ENCODE measurements around the gene CLSTN2.

Gene CLSTN2

DNA sequence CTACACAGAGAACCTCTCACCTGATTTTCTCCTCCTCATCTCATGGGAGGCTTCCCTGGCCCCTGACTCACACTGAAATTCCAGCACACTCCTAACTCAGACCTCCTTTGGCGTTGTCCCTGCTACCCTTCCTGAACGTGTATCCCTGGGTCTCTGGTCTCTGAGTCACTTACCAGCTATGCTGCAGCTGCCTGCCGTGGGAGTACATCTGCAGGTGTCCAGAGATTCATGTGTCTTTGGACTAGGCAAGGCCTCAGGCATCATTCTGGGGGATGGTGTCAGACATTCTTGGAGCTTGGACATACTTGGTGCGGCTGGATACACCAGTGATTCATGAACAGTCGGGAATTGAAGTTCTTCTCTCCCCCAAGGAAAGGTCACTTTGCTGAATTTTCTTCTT is 594.1 kb downstream of the CLSTN2 start:
- DNase-seq = no peak

DNA sequence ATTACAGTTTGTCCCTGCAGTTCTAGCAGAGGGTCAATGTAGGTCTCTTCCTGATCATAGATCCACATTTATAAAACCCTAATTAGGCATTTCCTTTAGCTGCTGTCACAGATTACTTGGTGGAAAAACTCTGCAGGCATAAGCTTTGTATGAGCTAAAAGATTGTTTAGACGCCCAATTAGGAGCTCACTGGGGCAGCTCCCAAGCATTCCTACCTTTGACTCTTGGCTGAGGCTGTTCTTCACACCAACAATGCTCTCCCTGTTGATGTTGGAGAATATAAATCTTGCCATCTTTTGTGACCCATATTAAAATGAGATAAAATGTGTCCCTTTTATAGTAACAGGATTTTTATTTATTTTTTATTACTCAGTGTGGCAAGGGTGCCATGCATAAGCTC is 594.6 kb downstream of the CLSTN2 start:
- DNase-seq = no peak

DNA sequence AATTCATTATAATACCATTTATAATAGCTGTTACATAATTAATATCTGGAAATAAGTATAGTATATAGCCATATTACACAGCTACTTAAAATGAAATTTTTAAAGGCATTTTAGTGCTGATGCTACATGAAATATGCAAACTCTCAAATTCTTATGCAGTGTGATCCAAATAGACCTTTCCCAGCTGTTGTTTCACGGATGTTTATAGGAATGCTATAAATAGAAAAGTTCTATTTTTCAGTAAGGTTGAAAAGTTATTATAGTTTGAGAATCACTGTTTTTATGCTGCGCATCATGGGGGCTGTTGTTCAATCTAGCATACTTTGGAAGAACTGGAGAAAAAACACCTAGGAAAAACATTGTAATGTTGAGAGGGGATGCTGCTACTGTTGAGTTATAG is 595.1 kb downstream of the CLSTN2 start:
- DNase-seq = no peak

DNA sequence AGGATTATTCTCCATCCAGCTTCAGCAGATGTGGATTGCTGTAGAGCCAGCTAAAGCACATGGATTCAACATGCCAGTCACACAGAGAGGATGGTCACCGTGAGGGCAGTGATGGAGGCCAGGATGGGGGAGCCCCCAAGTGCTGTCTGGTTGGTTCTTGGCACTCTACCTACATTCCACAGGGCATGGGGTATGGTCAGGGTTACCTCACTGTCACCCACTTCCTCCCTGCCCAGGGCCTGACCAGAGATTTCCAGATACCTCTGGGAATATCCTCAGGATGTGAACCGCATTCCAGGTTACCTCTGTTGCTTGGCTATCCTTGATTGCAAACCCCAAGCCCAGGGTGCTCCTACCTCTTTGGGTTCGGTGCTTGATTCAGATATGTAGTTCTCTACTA is 595.6 kb downstream of the CLSTN2 start:
- DNase-seq = no peak

DNA sequence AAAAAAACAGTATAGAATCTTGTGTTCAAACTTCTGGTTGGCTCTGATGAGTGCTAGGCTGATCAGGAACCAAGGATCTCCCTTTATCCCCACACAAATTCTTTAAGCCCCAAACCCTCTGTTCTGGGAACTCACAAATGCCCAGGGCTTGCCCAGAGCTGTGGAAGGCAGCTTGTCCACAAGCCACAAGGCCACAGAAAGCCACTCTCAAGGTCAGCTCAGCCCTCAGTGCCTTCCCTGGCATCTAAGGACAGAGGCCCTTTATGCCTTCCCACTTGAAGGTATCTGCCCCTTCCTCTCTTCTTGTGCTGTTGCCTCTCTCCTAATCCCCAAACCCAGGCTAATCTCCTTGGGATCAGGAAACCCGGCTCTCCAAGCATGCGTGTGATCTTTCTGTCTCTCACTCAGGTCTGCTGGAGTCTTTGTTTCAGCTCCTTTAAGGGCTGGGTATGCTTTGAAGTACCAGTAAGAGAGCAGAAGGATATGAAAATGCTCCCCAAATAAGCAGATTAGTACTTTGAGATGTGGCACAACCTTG is 597.9 kb downstream of the CLSTN2 start:
- DNase-seq = no peak

DNA sequence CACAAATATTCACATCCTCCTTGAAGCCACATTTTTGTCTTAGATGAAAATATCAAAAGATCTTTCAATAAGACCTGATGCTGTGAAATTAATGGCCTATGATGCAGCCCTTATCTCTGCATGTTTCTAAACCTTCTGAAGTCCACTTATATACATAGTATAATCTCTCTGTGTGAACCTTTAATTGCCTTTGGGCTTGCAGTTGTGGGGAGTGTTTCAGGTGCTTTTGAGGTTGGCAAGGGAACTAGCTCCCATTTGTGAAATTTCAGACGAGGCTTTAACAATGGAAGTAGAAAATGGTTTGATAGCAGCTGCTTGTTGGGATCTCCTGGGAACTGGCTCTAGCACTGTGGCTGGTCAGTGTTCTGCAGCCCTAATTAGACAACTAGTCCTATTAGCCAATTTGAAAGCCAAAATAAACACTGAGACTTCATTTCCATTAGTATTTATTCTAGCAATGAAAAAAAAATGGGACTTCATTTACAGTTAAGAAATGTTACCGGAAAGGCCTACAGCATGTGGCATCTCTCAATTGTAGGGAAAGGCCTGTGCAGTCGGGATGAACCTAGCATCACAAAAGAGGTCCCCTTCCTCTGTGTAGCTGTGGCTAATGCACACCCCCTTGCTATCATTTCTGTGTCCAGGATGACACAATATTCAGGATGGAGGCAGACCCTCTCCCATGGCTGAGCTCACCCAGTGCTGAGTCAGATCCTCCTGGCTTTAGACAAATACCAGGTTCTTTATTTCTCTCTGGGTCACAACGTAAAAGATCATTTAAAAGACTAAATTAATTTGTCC is 602.1 kb downstream of the CLSTN2 start:
- DNase-seq = no peak

DNA sequence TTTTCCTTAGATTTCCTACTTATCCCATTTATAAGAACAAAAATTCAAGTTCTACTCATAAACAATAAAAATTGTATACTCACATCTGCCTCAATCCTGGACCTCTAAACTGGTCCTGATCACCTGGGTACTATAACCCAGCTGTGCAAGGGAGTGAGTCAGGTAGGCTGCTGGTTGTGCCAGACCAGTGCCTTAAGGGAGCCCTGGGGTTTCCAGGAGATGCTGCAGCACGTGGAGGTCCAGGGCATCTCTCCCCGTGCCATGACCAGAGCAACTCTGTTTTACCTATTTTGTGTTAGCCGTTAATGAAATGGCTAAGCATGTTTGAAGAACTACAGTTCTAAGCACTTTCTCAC is 602.7 kb downstream of the CLSTN2 start:
- DNase-seq = no peak

DNA sequence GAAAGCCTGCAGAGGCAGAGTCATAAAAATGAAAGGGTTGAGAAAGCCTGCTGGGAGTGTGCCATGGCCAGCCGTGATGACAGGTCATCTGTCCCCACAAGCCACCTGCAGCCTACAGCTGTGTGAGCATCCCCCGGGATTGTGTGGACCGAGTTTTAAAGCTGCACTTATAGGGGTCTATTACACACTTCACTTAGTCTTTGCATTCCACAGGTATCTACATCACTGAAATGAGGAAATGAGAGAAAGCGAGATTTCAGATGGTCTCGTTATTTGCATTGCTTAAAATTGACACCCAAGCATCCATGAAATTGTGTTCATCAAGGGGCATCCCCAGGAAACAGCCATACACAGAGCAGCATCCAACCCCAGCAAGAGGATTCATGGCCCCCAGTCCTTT is 605.3 kb downstream of the CLSTN2 start:
- DNase-seq = no peak

DNA sequence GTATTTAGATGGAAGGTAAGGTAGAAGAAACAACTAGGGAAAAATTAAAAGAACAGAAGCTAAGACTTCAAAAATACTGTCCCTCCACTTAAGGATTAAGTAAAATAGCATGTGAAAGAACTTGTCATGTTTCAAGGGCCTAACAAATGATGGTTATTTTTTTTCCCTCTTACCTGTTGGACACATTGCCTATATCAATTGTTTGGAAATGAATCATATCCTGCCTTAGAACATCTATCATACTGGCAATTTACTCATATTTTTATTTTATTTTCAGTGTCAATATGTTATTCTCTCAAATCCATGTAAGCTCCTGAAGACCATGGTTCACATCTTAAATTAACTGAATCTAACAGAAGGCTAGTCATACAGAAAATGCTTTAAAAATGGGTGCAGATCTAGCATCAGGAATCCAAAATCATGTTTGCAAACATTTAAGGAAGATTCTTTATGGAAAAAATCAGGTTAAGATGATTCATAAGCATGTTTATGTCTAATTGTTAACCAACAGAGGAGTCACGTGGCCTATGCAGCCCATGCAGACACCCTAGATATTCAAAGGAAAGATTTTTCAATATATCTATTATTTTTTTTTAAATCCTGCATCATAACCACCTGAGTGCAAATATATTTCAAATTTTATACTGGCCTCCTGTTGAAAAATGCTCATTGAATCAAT is 607.1 kb downstream of the CLSTN2 start:
- no peak for DNase-seq

DNA sequence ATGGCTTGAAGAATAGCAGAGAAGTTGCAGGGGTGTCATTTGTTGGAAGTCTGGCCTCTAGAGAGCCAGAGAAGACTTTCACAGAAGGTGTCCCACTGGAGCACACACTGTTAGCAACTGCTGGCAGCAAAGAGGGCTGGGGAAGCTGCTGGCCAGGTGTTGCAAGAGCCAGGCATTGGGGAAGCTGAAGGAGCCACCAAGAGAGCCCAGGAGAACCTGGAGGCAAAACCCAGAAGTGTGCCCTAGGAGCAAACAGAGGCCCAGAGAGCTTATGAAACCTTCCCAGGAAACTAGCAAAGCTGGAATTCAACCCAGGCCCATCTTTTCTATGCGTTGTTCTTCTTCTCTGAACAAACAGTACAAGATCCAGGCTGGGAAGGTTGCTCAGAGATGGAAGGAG is 610.2 kb downstream of the CLSTN2 start:
- no peak for DNase-seq

DNA sequence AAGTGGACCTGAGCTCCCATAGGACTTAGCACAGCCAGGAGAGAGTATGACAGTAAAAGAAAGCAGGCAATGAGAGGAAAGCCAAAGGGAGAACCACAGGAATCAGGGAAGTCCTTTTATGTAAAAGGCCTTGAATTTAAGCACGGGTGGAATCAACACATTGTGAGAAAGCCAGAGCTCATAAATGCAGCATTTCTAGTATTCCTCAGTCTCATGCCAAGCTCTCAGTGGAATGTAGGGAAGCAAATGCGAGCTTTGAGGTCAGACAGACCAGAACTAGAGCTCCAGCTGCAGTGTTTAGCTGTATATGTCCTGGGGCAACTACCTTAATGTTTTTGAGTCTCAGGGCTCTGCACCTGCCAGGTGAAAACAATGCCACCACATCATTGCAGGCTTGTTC is 610.8 kb downstream of the CLSTN2 start:
- no peak for DNase-seq

DNA sequence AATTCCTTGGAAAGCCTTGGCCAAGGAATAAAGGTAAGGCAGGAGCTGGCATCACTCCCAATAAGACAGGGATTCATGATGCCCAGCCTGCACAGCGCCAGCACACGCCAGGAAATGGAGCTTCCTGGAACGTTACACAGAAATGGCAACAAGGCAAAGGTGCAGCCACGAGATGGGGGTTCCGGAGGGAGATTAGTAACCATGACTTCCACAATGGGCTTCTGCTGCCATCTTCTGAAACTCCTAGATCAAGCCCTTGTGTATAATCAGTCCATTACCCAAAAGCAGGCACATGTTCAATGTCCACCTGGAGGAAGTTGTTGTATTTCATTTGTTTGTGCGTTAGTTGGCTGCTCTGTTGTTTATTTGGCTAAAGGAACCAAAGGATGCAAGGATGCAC is 611.7 kb downstream of the CLSTN2 start:
- no peak for DNase-seq

DNA sequence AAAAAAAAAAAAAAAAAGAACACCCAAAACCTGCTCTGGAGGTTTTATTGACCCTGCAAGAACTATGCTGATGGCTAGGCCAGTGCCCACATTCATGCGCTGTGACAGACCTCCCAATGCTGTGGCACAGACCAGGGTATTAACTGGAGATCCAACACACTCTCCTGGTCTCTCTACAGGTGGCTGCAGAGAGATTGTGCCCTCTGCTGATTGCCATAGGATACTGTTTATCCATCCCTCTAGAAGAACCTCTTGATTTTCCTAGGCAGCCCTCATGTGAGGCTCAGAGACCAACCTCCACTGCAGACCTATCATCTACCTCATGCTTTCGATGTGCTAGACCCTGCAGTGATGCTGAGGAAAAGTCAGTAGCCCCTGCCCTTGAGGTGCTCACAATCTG is 617.4 kb downstream of the CLSTN2 start:
- no peak for DNase-seq

DNA sequence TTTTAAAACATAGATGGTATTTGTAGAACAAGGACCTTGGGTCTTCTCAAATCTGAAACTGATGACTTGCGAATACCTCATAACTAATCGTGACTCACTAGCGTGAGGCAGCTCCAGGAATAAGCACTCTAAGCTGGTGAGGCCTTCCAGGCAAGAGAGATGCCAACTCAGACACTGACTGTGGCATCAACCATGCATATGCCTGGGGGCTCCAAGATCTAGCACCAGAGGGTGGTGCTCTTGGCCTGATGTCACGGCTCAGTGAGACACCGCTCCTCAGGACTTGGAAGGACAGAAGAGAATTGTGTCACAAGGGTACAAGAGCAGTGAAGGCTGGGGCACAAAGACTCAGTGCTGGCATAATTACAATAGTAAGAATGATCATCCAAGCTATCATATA is 617.9 kb downstream of the CLSTN2 start:
- no peak for DNase-seq

DNA sequence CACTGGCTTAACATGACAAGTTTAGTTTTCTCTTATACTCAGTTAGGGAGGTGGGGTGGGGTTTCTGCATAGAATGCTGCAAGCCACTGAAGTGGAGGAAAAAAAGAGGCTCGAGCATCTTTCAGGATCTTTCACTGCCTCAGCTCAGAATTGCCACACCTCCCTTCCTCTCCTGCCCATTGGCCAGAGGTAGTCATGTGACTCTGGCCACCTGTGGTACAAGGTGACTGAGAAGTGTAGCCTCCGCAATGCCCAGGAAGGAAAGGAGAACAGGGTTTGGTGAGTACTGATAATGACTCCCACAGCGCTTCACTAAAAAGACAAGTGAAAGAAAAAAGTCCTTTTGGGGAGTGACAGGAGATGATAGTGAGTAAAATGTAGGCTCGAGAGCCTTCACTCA is 618.6 kb downstream of the CLSTN2 start:
- DNase-seq = no peak

DNA sequence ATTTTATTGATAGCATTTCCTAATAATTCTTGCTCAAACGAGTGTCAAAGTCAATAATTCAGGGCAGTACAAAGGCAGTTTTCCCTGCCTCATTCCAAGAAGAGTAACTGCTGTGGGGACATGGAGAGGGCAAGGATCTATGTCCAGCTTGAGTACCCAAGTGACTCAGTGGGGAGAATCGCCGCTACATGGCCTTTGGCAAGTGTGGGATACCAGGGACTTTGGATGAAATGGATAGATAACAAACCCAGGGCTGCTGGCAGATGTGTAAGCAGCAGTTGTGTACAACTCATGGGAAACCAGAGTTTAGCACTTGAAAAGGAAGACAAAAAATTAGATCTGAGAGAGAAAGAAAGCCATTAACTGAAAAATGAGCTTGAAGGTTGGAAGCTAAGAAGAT is 620.7 kb downstream of the CLSTN2 start:
- DNase-seq = no peak

DNA sequence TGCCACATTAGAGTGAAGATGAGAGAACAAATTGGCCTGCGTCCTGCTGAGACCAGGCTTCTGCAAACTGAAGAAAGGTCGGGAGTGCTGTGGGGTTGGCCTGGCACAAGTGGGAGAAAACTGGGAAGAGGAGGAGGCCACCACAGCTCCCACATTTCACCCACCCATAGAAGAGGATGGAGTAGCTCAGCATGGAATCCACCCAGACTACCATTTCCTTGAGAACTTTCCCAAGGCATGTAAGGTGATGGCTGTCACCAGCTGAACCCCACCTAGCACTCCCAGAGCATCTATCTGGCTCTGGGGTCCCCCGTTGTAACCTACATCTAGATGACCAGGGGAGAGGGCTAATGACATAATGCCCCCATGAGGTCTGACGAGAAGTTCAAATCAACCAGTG is 622.5 kb downstream of the CLSTN2 start:
- no peak for DNase-seq

DNA sequence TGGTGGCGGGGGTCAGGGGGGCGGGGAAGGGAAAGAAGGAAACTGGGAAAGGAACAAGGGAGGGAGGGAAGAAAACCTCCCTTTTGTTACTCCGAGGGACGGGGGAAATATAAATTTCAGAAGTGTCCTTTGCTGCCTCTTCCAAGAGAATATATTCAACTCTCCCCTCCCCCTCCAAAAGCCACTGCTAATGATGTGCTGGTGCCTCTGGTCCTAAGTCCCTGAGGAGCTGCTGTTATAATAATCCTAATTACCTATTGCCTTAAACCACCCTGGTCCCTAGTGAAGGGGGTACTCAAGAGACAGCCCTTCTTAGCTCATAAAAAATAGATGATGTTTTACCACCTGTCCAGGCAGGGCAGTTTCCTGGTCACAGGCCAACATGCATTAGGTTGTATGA is 624.6 kb downstream of the CLSTN2 start:
- no peak for DNase-seq

DNA sequence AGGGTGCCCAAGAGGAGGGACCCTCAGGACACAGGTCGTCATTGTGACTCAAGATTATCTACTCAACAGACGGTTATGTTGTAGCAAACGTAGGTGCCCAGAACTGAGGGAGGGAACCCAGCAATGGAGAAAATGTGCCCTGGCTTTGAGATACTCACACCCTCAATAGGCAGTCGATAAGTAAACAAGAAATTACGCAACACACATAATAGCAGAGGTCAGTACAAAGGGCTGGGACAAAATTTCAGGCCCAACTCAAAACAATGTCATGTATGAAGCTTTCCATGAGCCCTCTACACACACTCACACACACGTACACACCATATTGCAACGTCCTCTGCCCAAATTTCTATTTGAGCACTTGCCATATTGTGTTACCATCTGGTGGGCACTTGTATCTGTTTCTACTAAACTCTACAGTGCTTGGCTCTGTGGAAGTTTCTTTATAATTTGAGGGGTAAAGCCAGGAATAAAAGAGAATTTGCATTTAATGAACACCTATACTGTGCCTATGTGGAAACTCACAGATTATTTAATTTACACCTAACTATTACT is 628.3 kb downstream of the CLSTN2 start:
- no peak for DNase-seq

DNA sequence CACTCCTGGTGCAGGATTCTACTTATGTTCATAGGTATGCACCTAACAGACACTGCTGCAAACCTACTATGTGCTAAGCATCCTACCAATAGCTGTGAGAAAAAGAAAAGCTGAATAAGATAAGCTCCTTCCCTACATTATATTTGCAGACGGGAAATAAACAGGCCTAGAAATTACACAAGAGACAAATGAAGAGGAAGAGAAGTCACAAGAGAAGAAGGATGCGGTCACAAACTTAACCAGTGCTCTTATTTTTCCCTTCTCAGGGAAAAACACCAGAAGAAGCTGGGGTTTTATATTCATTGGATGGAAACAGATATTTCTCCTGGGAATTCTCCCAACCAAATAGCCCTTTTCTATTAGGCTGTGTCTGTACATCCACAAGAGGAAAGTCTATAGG is 633.1 kb downstream of the CLSTN2 start:
- DNase-seq = no peak

DNA sequence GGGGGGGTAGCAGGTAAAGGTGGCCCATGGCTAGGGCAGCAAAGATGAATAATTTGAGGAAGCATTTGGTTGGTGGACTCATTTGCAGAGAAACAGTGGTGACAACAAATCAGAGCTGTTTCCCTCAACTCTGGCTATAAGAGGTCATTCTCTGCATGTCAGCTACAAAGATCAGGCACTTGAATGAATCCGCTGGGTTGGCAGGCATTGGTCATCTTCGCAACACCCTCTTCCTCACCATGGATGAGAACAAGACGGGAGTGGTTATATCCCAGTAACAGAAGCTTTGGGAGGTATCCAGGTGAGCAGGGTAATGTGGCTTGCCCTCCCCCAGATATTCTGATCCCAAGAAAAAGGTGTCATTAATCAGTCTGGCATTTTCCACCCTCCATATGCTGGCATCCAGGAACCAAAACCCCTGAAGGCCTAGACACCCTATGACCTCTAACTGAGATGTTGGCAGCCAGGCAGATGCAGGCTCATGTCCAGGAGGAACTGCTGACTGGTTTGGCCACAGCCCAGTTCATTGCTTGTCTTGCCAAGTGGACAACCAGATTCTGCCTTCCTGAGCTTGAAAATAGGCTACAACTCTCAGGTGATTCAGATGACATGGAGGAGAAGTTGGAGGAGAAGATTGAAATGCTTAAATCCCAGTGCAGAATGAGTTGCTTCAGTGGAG is 634.0 kb downstream of the CLSTN2 start:
- DNase-seq = no peak

DNA sequence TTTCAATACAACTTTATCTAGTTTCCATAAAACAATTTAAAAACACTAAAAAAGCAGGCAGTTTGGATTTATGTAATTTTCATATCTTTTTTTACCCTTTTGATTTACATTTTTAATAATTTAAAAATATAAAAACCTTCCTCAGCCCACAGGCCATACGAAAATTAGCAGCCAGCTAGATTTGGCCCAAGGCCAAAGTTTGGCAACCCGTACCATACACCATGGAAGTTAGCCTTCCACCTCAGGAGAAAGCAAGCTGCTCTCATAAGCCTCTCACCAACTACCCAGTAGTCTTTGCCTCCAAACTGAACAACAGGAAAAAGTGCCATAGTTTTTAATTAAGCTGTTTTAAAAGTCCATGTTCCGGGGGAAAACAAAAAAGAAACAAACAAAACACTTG is 635.6 kb downstream of the CLSTN2 start:
- DNase-seq = no peak

DNA sequence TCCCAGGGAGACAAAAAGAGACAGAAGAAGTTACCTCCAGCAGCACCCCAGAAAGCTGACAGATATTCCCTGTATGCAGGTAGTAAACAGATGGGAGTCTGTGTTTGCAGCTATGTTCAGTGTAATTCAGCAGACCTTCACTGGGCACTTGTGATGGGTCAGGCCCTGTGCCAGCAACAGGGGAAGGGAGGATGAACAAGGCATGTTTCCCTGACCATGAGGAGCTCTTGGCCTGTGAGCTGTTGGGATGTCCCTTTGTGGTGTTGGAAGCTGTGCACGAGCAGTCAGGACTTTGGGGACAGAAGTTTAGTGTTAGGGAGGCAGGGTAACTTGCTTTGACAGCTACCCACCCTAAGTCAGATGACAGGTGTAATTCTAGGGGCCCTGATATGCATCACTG is 636.9 kb downstream of the CLSTN2 start:
- no peak for DNase-seq

DNA sequence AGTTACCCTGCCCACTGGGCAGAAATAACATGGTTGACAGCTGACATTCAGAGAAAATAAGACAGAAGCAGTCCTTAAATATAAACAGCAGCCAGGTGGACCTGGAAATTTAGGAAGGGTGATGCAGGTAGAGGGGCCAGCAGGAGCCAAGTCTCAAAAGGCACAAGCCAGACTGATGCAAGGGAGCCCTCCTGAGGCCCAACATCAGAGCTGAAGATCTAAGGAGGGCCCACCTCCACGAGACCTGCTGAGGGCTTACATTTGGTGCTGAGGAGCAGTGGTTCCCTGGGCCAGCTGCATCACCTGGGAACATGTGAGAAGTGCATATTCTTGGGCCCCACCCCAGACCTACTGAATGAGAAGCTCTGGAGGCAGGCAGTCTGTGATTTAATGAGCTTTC is 637.3 kb downstream of the CLSTN2 start:
- no peak for DNase-seq

All from CD4-positive, alpha-beta T cell treated with Interleukin-21 for 1 hour (primary cell).